GM10266 (cell line): ENCODE measurements around the gene TAF10.

Source experiments
- DNase-seq: peaks from one replicate; pipeline ENCODE4 v3.0.0; 2012; ENCODE audit errors: extremely low spot score
- CTCF ChIP-seq: IDR thresholded peaks from 2 replicates; pipeline ENCODE4 v1.5.1; 2012; ENCODE audit warnings: mild to moderate bottlenecking, low read depth; ENCODE audit not compliant: control insufficient read depth, insufficient read depth; ENCODE audit errors: missing control alignments

TAF10 gene

GRCh38 chr11:6568191-6568918 is 43.7 kb downstream of the TAF10 start:
- DNase-seq: peak; percentile 12
- TF ChIP-seq CTCF: no peak

- no peak for DNase-seq
- TF ChIP-seq CTCF: no peak
Observed at GRCh38 chr11:6567371-6567745, 44.7 kb downstream of the TAF10 start.

- DNase-seq: no peak
- TF ChIP-seq CTCF: no peak
Observed at GRCh38 chr11:6566704-6567370, 45.2 kb downstream of the TAF10 start.

- DNase-seq: no peak
- TF ChIP-seq CTCF: no peak
Observed at GRCh38 chr11:6565988-6566703, 45.9 kb downstream of the TAF10 start.

- DNase-seq: no peak
- TF ChIP-seq CTCF: no peak
Observed at GRCh38 chr11:6565325-6565724, 46.7 kb downstream of the TAF10 start.

- DNase-seq: no peak
Observed at GRCh38 chr11:6563667-6564066, 48.3 kb downstream of the TAF10 start.

More at GRCh38 chr11:6563667-6564066, 48.3 kb downstream of the TAF10 start:
- TF ChIP-seq CTCF: no peak
